Measurements from ENCODE around the gene ZNF44.

GRCh38 chr19:12278713-12279112, 16.0 kb downstream of the ZNF44 start:
- TF ChIP-seq POLR2AphosphoS5 (IDR thresholded peaks at IDR 0.05; ENCODE audit: low read depth, low read length), result no peak
- no peak for TF ChIP-seq REST (IDR thresholded peaks at IDR 0.05; ENCODE audit: insufficient read depth in 1 of 2, low read depth in 2 of 2, low read length in 2 of 2)
- TF ChIP-seq TAF1 (IDR thresholded peaks at IDR 0.05; ENCODE audit: borderline replicate concordance, insufficient read depth, low read length), result no peak
- no peak for TF ChIP-seq SIN3A (IDR thresholded peaks at IDR 0.05; ENCODE audit: borderline replicate concordance, insufficient read depth, low read length)
- no peak for TF ChIP-seq FOXP2 (optimal IDR thresholded peaks at IDR 0.05; ENCODE audit: borderline replicate concordance, extremely low read depth, extremely low read length, insufficient read depth)

All from PFSK-1 (cell line).